Fibroblast of lung (primary cell): Measurements from ENCODE around the gene DOK5. TPM values are rescaled to one million over a fixed set of nuclear protein-coding genes. Genes with fewer than 3 reads are reported as not detected.

Experiments used
- DNase-seq, 2 donors: peaks; one replicate each; pipeline versions ENCODE4 v3.0.0 to v3.0.0-alpha.2; 2010; ENCODE audit warnings: low read depth in 2 of 2
- H2AFZ ChIP-seq: 2 replicates; pipeline ENCODE4 v1.5.1; 2012; ENCODE audit warnings: low read length, control low read depth, inconsistent platforms
- H3K27ac ChIP-seq: 2 replicates; pipeline ENCODE4 v1.5.1; 2011; ENCODE audit warnings: low read length, control low read depth; ENCODE audit not compliant: insufficient read depth
- H3K27me3 ChIP-seq: 2 replicates; pipeline ENCODE4 v1.5.1; 2011; ENCODE audit warnings: mild to moderate bottlenecking, low read length; ENCODE audit not compliant: control insufficient read depth, insufficient read depth
- H3K36me3 ChIP-seq: 2 replicates; pipeline ENCODE4 v1.5.1; 2011; ENCODE audit warnings: low read length; ENCODE audit not compliant: control insufficient read depth, insufficient read depth
- H3K4me1 ChIP-seq: 2 replicates; pipeline ENCODE4 v1.5.1; 2011; ENCODE audit warnings: low read length; ENCODE audit not compliant: control insufficient read depth, insufficient read depth; ENCODE audit errors: extremely low read depth
- H3K4me2 ChIP-seq: 2 replicates; pipeline ENCODE4 v1.5.1; 2011; ENCODE audit warnings: low read length, control low read depth; ENCODE audit not compliant: insufficient read depth; ENCODE audit errors: extremely low read depth
- H3K4me3 ChIP-seq, 4 experiments: fragments of 200-600 bp in 1 of 4; sonication (generic) in 1 of 4; replicated peaks in 1 of 4; 2 replicates each; pipeline ENCODE4 v1.5.1; 2011 to 2016; ENCODE audit warnings: low read length in 4 of 4, low read depth in 3 of 4, mild to moderate bottlenecking in 3 of 4, control low read depth in 2 of 4, inconsistent platforms in 1 of 4, mixed read lengths in 1 of 4; ENCODE audit not compliant: insufficient read depth in 1 of 4; ENCODE audit errors: control extremely low read depth in 1 of 4
- H3K79me2 ChIP-seq: 2 replicates; pipeline ENCODE4 v1.5.1; 2012; ENCODE audit warnings: mild to moderate bottlenecking, low read length, inconsistent platforms; ENCODE audit not compliant: control insufficient read depth, insufficient read depth
- H3K9ac ChIP-seq: 2 replicates; pipeline ENCODE4 v1.5.1; 2011; ENCODE audit warnings: mild to moderate bottlenecking, low read length, control low read depth; ENCODE audit not compliant: insufficient read depth
- H3K9me3 ChIP-seq: 2 replicates; pipeline ENCODE4 v1.5.1; 2012; ENCODE audit warnings: low read depth, low read length; ENCODE audit not compliant: control insufficient read depth, insufficient read depth
- H4K20me1 ChIP-seq: 2 replicates; pipeline ENCODE4 v1.5.1; 2011; ENCODE audit warnings: low read length; ENCODE audit not compliant: control insufficient read depth, insufficient read depth; ENCODE audit errors: extremely low read depth
- EZH2 ChIP-seq: IDR thresholded peaks from 2 replicates; pipeline ENCODE4 v1.5.1; 2012; ENCODE audit warnings: low read length, control low read depth, mild to moderate bottlenecking; ENCODE audit errors: missing control alignments
- polyA plus RNA-seq, 2 donors: library from polyadenylated mRNA; depleted of rRNA in 1 of 2; stranded (reverse) in 1 of 2; unstranded in 1 of 2; fragments of >200 nt; gene quantifications; 2 replicates each; pipeline ENCODE4 v1.2.1, GENCODE V29; 2011 to 2012; ENCODE audit warnings: missing spikeins in 1 of 2
- total RNA-seq: library from RNA; depleted of rRNA; stranded (reverse); fragments of >200 nt; gene quantifications from 2 replicates; pipeline ENCODE4 v1.2.1, GENCODE V29; 2014
- TF ChIP-seq, protein P1 (sequence below), 2 donors: IDR thresholded peaks in 1 of 2; conservative IDR thresholded peaks in 1 of 2; 1 replicate in 1 of 2; 2 replicates in 1 of 2; pipeline ENCODE4 v1.5.1; 2011 to 2012; ENCODE audit warnings: low read length in 2 of 2, control low read depth in 1 of 2, inconsistent platforms in 1 of 2, low read depth in 1 of 2, mild to moderate bottlenecking in 1 of 2

DOK5 gene
- total and polyA plus RNA-seq, 2 donors (not counting 1 experiment from before 2014, with no cell fraction given): 13.5 to 19.2 TPM

DNA sequence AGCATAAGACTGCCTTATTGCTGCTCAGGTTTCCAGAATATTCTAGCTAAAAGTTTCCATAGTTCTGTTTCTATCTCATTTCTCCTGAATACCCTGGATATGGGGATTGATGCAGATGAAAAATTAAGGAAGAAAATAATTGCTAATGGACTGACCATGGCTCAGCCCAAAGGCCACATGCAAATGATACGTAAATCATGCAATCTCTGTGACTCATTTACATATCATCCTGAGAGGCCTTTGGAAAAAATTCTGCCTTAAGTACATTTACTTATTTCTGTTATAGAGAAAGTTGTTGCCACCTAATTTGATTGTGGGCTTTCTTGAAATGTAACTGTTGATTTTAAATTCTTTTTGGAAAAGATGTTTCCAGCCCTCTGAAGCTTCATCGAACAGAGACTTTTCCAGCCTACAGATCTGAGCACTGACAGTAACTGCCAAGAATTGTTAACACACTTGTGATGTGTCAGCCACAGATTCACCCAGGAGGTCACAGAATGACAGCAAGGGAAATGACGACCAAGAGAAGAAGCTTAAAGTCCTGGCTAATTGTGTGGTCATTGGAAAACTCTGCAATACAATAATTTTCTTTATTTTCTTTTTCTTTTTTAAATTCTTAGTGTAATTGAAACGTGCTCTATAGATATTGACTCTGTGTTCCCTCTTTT, 174.8 kb downstream of the DOK5 start:
- Histone ChIP-seq H2AFZ (no peak overlapping the region), H3K9ac (no peak overlapping the region), H3K9me3 (no peaks in the 10 kb centered on the region), H3K4me1 (peaks cover 5% of the 10 kb centered on the region), H3K4me2 (peak overlapping the region; percentile 26), H3K27me3 (no peaks in the 10 kb centered on the region), H3K27ac (peak overlapping the region; percentile 29), H3K79me2 (no peaks in the 10 kb centered on the region), H3K4me3 (no peak overlapping the region), H4K20me1 (no peaks in the 10 kb centered on the region), H3K36me3 (no peaks in the 10 kb centered on the region)
- TF ChIP-seq EZH2: no peak
- TF ChIP-seq, protein P1, sequence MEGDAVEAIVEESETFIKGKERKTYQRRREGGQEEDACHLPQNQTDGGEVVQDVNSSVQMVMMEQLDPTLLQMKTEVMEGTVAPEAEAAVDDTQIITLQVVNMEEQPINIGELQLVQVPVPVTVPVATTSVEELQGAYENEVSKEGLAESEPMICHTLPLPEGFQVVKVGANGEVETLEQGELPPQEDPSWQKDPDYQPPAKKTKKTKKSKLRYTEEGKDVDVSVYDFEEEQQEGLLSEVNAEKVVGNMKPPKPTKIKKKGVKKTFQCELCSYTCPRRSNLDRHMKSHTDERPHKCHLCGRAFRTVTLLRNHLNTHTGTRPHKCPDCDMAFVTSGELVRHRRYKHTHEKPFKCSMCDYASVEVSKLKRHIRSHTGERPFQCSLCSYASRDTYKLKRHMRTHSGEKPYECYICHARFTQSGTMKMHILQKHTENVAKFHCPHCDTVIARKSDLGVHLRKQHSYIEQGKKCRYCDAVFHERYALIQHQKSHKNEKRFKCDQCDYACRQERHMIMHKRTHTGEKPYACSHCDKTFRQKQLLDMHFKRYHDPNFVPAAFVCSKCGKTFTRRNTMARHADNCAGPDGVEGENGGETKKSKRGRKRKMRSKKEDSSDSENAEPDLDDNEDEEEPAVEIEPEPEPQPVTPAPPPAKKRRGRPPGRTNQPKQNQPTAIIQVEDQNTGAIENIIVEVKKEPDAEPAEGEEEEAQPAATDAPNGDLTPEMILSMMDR (conservative IDR thresholded peaks at IDR 0.05 in 1 of 2, IDR thresholded peaks at IDR 0.05 in 1 of 2; ENCODE audit: low read depth in 1 of 2, low read length in 2 of 2): no peak
- peak; percentile 20 to 42 for DNase-seq

DNA sequence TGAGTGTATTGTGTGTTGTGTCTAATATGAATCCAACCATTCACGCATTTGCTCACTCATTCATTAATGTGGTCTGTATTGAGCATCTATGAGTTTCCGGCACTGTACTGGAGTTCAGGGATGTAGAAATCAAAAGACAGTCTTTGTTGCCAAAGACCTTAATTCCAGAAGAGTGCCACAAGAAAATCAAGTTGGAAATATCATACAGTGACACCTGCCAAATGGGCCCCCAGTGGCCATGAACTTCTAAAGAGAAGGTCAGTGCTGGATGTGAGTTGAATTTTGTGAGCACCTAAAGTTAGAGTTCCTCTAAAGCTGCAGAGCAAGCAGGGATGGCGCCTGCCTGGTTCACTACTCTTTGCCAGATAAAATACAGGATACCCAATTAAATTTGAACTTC, 175.9 kb downstream of the DOK5 start:
- Histone ChIP-seq H3K4me3 (no peak overlapping the region), H3K4me1 (peaks cover 5% of the 10 kb centered on the region), H3K27ac (no peak overlapping the region), H3K36me3 (no peaks in the 10 kb centered on the region), H2AFZ (no peak overlapping the region), H3K4me2 (no peak overlapping the region), H3K9ac (no peak overlapping the region), H4K20me1 (no peaks in the 10 kb centered on the region), H3K9me3 (no peaks in the 10 kb centered on the region), H3K79me2 (no peaks in the 10 kb centered on the region), H3K27me3 (no peaks in the 10 kb centered on the region)
- no peak for DNase-seq
- no peak for TF ChIP-seq EZH2
- TF ChIP-seq, protein P1 (conservative IDR thresholded peaks at IDR 0.05 in 1 of 2, IDR thresholded peaks at IDR 0.05 in 1 of 2; ENCODE audit: low read depth in 1 of 2, low read length in 2 of 2): no peak

DNA sequence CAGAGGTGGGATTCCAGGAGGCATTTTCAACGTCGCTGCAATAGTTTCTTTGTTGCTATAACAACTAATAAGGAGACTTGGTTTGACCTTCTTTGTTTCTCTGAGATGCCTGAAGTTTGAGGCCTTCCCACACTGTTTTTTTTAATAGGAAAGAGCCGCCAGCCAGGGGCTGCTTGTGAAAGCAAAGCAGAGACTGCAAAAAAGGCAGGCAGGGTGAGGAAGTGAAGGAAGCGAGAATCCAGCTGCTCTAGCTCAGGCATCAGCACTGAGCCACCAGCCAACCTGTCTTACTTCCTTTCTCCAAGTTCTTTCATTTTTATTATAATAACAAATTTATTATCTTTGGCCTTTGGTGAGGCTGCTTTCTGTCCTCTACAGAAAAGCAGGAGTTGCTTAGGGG, 179.1 kb downstream of the DOK5 start:
- no peak overlapping the region for H3K27ac ChIP-seq
- peaks cover 5% of the 10 kb centered on the region for H3K4me1 ChIP-seq
- no peak overlapping the region for H3K4me3 ChIP-seq
- H2AFZ ChIP-seq: no peak overlapping the region
- H3K36me3 ChIP-seq: no peaks in the 10 kb centered on the region
- H3K79me2 ChIP-seq: no peaks in the 10 kb centered on the region
- no peaks in the 10 kb centered on the region for H3K9me3 ChIP-seq
- peak in 1 of 2 donors; percentile 57 for DNase-seq
- no peak overlapping the region for H3K9ac ChIP-seq
- no peak overlapping the region for H3K4me2 ChIP-seq
- H4K20me1 ChIP-seq: no peaks in the 10 kb centered on the region
- H3K27me3 ChIP-seq: no peaks in the 10 kb centered on the region
- no peak for TF ChIP-seq EZH2
- TF ChIP-seq, protein P1 (conservative IDR thresholded peaks at IDR 0.05 in 1 of 2, IDR thresholded peaks at IDR 0.05 in 1 of 2; ENCODE audit: low read depth in 1 of 2, low read length in 2 of 2): no peak
